Stimulated activated CD8-positive, alpha-beta memory T cell treated with anti-CD3 and anti-CD28 coated beads, Interleukin-7, amount 100 ng/mL, for 4 hours (primary cell): ENCODE results near the gene HES7.

Experiments
- DNase-seq, 2 donors: peaks; one replicate each; pipeline ENCODE4 v3.0.0-alpha.2; 2020; ENCODE audit warnings: low read depth in 2 of 2

Gene HES7

GRCh38 chr17:8142887-8143580 lies 19.1 kb upstream of the HES7 start:
- no peak for DNase-seq

DNA sequence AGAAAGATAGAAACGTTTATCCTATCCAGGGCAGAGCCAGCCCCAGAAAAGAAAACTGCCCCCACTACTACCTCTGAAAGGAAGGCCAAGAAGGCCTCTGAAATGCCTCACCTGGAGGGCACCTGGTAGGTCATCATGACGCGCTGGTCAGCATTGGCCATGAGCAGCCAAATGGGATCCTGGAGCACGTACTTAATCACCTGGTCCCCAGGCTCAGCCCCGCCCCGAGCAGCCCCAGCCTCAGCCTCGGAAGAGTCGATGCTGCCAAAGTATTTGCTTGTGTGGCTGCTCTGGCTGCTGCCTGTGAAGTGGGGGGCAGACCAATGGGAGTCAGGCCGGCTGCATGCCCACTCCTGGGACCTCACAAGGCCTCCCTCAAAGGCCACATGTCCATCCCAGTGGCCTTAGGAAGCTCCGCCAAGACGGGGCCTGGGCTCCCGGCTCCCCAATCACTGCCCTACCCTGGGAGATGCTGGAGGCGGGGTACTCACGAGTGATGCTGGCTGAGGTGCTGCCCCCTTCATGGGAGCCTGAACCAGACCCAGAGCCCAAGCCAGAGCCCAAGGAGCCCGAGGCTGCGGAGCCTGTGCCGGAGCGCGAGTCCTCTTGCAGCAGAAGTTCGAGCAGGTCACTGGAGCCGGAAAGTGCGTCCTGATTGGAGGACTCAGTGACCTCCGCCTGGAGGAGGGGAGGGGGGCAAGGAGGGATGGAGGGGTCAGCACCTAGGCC lies 18.4 kb upstream of the HES7 start:
- DNase-seq = no peak

- DNase-seq = no peak
Measured at GRCh38 chr17:8141741-8142140, 17.8 kb upstream of the HES7 start.

- DNase-seq = no peak
Measured at GRCh38 chr17:8141045-8141444, 17.1 kb upstream of the HES7 start.

DNA sequence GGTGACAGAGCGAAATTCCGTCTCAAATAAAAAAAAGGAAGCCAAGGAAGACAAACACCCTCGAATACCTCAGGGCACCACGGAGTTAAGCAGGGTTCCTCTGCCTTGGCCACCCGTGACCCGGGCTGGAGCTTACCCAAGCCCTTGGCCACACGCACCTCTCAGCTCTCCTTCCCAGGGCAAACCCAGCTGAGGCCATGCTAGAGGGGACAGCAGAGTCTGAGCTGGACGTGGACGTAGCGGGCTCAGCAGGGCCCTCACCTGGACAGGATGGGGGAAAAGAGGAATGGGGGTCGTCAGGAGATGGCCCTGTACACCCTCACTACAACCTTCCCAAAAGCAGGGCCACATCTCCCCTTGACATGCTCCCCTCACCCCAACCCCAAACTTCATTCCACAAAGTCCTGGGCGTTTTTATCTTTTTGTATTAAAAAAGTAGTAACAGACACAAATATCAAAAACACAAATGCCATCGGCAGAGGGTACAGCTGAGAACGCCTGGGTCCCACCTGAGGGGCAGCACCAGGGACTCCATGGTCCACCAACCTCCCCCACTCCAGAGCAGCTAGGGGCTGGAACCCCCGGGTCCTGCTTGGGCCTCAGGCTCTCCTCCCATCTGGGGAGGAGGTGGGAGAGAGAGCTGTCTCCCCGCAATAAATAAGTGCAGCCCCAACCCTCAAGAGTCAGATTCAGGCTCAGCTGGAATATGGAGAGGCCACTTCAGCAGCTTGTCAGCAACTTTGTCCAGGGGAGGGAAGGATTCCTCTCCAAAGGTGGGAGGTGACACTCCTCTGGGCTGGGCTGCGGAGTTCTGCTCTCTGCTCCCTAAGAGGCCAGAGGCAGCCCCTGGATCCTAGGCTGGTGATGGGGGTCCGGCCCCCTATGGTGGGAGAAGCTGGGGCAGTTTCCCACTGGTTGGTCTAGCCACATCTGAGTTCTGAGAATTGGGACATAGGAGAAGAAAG lies 16.4 kb upstream of the HES7 start:
- no peak for DNase-seq

GRCh38 chr17:8138672-8139371 lies 14.9 kb upstream of the HES7 start:
- DNase-seq = peak; percentile 90 to 94

DNA sequence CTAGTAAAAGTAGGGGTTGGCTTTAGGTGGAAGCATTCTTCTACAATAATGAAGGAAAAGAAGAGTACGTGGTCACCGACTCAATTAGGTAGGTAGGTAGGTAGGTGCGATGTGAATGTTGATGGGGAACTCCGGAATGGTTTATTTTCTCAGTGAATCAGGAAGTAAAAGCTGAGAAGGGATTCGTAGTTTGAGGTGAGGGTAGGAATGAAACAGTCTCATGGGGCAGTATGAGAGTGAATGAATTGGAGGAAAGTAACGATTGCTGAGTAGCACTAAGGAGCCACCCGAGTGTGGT lies 14.4 kb upstream of the HES7 start:
- DNase-seq = no peak

GRCh38 chr17:8137645-8138373 lies 13.9 kb upstream of the HES7 start:
- DNase-seq = no peak

- no peak for DNase-seq
Measured at GRCh38 chr17:8133941-8134340, 10.0 kb upstream of the HES7 start.

DNA sequence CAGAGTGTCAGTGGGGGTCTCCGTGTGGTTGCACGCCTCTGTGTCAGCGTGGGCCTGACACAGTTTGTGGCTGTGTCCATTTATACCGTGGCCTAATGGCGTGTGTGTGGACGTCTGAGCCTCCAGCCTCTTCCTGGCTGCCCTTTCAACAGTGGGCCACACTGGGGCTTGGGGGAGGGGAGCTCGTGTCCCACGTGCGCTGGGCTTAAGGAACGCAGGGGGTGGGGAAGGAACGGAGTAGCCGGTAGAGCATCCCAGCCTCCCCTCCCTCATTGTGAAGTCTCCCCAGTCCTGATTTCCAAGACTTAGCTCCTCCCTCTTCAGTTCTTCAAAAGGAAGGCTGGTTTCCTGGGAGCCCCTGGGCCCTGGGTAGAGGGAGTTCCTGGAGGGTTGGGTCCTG lies 9.5 kb upstream of the HES7 start:
- DNase-seq = no peak

GRCh38 chr17:8131844-8132441 lies 8.0 kb upstream of the HES7 start:
- DNase-seq = no peak

DNA sequence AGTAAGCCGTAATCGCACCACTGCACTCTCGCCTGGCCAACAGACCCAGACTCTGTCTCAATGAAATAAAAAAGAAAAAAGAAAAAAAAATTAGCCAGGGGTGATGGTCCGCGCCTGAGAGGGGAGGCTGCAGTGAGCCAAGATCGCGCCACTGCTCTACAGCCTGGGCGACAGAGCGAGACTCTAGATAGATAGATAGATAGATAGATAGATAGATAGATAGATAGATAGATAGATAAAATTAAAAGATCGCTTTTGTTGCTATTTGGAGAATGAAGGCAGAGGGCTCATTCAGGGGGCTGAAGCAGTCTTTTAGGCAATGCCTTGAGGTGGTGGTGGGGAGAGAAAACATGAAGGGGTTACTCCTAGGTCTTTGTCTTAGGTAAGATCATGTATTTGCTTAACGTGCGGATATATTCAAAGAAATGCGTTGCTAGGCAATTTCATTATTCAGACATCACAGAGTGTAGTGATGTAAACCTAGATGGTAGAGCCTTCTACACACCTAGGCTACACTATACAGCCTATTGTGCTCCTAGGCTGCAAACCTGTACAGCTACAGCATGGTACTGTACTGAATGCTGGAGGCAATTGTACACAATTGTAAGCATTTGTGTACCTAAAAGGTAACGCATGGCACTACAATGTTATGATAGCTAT lies 4.3 kb upstream of the HES7 start:
- DNase-seq = no peak

- no peak for DNase-seq
Measured at GRCh38 chr17:8126491-8127066, 2.7 kb upstream of the HES7 start.

GRCh38 chr17:8125947-8126490 lies 2.1 kb upstream of the HES7 start:
- DNase-seq = no peak

GRCh38 chr17:8125154-8125946 lies 1.4 kb upstream of the HES7 start:
- DNase-seq = peak; percentile 72 to 84

- DNase-seq = no peak
Measured at GRCh38 chr17:8124350-8125153, 646 bp upstream of the HES7 start.

DNA sequence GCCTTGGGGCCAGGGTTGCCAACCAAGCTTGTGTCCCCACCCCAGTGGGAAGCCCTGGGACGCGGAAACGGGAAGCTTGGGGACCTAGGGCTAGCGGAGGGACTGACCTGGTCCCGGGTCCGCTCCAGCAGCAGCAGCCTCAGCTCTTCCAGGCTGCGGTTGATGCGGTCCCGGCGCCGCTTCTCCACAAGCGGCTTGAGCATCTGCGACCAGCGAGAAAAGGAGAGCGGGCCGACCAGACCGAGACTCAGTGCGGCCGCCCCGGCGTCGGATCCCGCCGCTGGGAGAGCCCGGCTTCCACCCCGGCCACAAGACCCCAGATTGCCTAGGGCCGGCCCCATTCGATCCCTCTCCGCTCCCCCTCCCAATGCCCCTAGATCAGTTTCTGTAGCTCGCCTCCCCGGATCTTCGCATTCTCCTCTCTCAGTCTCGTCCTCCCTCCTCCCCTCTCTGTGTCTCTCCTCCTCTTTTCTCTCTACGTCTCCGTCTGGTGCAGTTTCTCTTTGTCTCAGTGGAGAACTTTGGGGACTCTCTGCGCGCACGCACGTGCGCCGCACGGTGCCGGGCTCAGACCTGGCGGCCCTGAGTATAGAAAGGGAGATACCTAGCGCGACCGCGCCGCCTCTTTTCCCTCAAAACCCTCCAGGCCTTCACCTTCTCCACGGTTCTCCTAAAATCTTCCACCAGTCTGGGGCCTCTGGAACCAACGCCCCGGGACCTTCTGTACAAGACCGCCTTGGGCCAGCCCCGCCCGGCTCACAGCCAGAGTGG lies 797 bp downstream of the HES7 start:
- no peak for DNase-seq
